Suppressor macrophage treated with lipopolysaccharide for 1 hour (primary cell): ENCODE results near the gene MINK1.

Experiments
- DNase-seq, 3 donors: peaks; one replicate each; pipeline ENCODE4 v3.0.0-alpha.2; 2020 to 2022

The MINK1 gene

DNA sequence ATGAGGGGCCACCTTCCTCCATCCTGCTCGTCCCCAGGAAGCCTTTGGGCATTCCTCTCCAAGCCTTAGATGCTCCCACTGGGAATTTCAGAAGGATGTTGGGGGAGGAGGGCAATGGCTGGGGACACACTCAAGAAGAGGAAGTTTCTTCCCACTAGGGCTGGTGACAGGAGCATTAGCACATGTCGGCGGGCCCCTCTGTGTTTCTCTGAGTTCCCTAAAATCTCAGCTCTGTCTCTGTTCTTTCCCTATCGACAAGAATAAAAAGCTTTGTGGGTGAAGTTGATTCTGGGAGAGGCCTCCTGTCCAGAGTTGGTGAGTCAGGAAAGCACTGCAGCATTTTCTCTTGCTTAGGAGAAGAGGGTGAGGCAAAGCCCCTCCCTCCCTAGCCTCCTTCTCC is 46.5 kb downstream of the MINK1 start:
- peak; percentile 87 to 92 (median 91) for DNase-seq

DNA sequence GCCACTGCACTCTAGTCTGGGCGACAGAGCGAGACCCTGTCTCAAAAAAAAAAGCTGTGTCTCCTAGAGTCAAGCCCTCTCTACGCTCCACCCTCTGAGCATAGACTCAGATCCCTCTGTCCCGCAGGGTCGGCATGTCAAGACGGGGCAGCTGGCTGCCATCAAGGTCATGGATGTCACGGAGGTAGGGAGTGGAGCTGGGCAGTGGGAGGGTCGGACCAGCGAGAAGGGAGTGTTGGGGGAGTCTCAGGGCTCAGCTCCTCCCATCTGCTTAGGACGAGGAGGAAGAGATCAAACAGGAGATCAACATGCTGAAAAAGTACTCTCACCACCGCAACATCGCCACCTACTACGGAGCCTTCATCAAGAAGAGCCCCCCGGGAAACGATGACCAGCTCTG is 47.7 kb downstream of the MINK1 start:
- DNase-seq, result no peak

DNA sequence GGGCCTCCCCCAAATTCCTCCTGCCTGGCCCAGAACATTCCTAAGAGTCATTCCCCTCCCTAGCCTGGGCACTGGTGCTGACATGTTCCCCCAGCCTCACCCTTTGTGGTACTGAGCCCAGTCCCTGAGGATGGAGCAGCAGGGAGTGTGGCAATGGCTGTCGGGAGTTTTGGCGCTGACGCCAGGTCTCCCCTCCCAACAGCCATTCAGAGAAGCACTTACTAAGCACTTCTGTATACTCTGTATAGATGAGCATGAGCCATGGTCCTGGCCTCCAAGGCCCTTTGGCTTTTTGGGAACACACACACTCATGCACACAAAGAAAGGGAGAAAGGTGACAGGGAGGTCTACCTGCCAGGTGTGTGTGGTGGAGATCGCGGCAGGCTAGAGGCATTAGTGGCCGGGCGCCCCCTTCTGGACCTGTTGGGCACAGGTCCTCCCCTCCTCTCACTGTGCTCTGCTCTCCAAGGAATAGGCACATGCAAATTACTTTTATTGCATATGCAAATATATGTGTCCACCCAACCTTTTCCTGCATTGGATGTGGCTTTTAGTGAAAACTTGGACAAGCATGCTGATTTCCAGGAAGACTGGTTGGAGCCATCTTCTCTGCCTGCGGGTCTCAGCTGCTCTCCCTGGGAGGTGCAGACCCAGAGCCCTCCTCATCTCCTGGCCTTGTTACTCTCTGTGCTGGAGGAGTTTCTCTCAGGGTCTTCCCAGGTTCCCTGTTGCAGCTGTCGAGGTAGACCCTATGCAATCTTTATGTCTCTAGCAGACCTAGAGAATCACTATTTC is 48.8 kb downstream of the MINK1 start:
- DNase-seq, result peak; percentile 58 to 79 (median 60)

DNA sequence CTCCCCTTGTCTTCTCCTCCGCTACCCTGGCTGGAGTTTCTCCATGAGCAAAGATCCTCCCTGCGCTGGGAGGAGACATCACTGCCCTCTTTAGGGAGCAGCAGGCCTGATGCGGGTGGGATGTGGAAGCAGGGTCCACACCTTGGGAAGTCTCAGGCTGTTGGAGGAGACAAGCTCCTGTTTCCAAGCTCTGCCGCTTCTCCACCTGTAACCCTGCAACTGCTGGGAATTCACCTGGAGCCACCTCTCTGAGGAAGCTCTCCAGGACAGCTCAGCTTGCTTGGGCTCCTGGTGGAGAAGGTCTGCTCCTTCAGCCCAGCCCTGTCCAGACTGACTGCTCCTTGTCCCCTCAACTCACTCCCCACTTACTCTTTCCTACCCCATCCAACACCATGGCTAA is 51.3 kb downstream of the MINK1 start:
- DNase-seq, result no peak

DNA sequence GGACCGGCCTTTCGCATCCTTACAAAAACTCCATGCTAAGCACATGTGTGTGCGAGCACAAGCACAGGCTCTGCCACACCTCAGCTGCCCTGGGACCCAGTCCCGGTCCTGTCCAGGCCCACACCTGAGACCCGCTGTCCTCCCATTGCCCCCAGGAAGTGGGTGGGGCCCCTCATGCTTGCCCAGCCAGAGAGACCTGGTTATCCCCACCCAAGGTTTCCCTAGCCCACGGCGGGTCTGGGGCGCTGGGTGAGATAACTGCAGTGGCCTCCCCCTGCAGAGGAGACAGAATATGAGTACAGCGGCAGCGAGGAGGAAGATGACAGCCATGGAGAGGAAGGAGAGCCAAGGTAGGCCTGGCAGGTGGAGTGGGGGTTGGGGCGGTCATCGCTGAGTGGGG is 53.7 kb downstream of the MINK1 start:
- no peak for DNase-seq

DNA sequence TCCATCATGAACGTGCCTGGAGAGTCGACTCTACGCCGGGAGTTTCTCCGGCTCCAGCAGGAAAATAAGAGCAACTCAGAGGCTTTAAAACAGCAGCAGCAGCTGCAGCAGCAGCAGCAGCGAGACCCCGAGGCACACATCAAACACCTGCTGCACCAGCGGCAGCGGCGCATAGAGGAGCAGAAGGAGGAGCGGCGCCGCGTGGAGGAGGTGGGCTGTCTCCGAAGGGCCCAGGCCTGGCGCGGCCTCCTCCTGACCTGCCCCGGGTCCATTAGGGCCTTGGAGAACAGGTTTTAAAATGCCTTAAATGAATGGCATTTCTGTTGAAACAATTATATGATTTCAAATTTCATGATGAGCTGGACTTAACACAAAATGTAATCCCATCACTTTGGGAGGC is 54.4 kb downstream of the MINK1 start:
- no peak for DNase-seq

DNA sequence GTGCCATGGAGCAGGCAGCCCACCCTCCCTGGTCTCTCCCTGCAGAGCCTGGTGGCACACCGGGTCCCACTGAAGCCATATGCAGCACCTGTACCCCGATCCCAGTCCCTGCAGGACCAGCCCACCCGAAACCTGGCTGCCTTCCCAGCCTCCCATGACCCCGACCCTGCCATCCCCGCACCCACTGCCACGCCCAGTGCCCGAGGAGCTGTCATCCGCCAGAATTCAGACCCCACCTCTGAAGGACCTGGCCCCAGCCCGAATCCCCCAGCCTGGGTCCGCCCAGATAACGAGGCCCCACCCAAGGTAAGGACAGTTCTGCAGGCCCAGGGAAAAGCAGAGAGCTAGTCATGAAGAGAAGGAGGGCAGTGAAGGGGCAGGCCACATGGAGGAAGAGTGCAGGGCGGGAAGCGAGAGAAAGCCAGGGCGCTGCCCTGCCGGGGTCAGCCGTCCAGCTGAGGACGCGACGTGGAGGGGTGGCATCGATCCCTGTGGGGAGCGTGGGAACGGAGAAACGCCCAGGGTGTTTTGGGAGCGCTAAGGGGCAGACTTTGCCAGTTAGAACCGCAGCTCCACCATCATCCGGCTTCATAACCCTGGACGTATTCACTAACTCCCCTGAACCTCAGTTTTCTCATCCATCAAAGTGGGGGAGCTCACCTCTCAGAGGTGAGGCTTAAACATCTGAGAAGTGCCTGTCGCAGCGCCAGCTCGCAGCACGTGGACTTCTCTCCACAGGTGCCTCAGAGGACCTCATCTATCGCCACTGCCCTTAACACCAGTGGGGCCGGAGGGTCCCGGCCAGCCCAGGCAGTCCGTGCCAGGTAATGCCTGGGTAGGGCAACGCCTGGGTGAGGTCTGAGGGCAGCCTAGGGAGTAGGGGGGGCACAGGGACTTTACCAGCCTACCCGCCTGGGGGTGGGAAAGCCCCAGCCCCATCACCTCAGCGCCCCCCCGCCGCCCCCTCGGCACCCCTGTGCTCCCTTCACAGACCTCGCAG is 58.6 kb downstream of the MINK1 start:
- no peak for DNase-seq

GRCh38 chr17:4892499-4893221 is 59.5 kb downstream of the MINK1 start:
- no peak for DNase-seq

- DNase-seq, result no peak
Observed at GRCh38 chr17:4893272-4893671, 60.1 kb downstream of the MINK1 start.

- DNase-seq, result no peak
Observed at GRCh38 chr17:4893721-4894560, 60.8 kb downstream of the MINK1 start.

DNA sequence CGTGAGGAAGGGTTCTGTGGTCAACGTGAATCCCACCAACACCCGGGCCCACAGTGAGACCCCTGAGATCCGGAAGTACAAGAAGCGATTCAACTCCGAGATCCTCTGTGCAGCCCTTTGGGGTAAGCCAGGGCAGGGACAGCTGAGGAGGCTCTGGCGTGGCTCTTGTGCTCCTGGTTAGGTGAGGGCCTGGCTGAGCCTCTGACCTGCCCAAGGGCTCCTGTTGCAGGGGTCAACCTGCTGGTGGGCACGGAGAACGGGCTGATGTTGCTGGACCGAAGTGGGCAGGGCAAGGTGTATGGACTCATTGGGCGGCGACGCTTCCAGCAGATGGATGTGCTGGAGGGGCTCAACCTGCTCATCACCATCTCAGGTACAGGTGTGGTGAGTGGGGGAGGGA is 62.0 kb downstream of the MINK1 start:
- DNase-seq, result no peak

DNA sequence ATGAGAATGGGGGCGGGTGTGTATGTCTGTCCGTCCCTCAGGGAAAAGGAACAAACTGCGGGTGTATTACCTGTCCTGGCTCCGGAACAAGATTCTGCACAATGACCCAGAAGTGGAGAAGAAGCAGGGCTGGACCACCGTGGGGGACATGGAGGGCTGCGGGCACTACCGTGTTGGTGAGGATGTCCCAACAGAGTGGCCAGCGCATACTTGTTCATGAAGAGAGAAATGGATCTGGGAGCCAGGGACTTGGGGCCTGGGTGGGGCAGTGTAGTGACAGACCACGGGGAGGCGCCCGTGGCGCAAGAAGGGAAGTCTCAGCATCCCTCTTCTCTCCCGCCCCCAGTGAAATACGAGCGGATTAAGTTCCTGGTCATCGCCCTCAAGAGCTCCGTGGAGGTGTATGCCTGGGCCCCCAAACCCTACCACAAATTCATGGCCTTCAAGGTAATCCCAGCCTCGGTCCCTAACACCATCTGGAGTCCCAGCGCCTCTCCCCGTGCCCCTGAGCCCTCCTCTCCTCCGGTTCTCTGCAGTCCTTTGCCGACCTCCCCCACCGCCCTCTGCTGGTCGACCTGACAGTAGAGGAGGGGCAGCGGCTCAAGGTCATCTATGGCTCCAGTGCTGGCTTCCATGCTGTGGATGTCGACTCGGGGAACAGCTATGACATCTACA is 62.7 kb downstream of the MINK1 start:
- DNase-seq, result peak; percentile 62 to 75 (median 67)

DNA sequence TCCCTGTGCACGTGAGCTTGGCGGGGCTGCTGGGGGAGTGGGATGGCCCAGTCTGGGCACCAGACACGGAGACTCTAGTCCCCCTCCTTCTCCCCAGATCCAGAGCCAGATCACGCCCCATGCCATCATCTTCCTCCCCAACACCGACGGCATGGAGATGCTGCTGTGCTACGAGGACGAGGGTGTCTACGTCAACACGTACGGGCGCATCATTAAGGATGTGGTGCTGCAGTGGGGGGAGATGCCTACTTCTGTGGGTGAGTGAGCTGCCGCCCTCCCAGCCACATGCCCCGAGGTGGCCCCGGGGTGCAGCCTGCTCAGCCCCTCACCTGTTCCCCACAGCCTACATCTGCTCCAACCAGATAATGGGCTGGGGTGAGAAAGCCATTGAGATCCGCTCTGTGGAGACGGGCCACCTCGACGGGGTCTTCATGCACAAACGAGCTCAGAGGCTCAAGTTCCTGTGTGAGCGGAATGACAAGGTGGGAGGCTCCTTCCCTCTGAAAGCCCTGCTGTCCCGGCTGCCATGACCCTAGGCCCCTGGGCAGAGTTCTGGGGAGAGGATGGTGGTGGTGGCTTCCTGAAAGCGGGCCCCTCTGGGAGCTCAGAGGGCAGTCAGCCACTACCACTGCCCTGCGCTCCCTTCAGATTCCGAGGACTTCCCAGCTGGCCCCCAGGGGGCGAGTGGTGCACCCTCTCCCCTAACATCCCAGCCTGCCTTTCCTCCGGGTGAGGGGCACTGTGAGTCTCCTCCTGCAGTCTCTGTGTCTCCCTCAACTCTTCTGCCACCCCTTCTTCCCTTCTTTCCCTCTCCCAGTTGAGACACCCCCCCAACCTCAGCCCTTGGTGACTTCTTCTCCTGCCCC is 63.4 kb downstream of the MINK1 start:
- DNase-seq, result no peak

- no peak for DNase-seq
Observed at GRCh38 chr17:4897198-4897687, 64.1 kb downstream of the MINK1 start.

DNA sequence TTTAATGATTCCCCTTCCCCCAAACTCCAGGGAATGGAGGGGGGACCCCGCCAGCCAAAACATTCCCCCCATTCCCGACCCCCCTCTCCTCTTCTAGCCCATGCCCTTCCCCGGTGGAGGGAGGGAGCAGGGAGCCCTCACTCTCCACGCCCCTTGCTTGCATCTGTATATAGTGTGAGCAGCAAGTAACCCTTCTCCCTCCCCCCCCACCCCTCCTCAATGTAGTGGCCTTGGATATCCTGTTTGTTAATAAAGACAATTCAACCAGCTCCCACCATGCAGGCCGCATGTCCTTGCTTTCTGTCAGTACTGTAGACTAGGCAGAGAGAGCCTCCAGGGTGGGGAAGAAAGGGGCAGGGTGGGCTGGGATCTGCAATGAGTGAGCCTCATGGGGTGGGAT is 64.6 kb downstream of the MINK1 start:
- no peak for DNase-seq

GRCh38 chr17:4898351-4898750 is 65.2 kb downstream of the MINK1 start:
- DNase-seq, result no peak

GRCh38 chr17:4898927-4899326 is 65.8 kb downstream of the MINK1 start:
- no peak for DNase-seq

DNA sequence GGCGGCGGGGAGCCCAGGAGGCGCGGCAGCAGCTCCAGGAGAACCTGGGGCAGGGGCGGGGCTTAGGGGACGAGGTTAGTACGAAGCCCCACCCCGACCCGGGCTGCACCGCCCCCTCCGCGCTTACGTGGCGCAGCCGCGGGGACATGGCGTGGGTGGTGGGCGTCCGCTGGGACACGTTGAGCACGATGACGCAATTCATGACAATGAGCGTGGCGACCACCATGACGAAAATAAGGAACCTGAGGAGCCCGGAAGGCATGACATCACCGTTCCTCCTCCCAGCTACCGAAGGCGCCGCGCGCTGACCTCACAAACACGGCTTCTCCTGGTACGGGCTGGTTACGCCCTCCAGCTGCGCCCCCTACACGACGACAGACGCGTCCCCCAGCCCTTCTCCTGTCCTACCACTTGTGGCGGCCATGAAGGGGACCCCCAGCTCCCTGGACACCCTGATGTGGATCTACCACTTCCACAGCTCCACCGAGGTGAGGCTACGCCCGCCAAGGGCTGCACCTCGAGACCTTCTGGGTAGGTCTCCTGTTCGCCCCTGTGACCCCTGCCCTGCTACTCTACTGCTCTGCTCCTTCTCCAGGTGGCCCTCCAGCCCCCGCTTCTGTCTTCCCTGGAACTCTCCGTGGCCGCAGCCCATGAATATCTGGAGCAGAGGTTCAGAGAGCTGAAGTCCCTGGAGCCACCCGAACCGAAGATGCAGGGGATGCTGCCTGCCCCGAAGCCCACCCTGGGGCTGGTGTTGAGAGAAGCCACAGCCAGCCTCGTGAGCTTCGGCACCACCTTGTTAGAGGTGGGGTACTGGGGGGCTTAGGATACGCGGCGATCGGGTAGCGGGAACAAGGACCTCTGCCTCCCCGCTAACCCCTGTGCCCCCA is 66.4 kb downstream of the MINK1 start, which contains the start of gene C17orf107:
TSS of gene C17orf107 (plus strand) at position 196 of the 890 bp plus-strand sequence. CDS start at position 423, 227 bp downstream.
- peak; percentile 100 for DNase-seq
